ENCODE measurements around the gene AKAP13.

Gene AKAP13

DNA sequence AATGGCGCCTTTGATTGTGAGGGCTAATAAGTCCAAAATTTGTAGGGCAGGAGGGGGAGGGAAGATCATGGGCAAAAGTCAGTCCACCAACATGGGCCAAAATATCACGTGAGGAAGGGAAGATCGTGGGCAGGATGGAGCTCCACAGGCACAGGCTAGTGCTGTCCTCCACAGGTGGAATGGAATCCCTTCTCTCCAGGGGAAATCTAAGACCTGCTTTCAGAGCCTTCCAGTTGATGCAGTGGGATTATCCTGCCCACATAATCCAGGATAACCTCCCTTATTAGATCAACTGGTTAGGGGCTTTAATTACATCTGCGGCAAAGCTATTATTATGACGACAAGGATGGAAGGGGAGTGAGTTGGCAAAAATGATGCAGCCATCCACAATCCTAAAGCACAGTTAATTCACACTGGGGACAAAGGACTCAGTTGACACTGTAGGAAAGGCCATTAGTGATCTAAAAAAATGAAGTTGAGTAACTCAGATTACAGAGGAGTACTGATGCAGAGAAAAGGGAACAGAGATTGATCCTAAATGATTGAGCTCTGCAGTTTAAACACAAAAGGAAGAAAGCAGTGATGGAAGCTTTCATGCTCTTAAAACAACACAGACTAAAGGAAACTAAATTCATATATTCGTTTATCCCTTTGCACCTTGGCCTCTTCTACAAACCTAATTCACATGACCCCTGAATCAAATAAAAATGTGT is 159.8 kb downstream of the AKAP13 start:
- H3K4me3 ChIP-seq (ENCODE audit: control insufficient read depth, low read depth, low read length) = no peak overlapping the region
- TF ChIP-seq, protein P1, sequence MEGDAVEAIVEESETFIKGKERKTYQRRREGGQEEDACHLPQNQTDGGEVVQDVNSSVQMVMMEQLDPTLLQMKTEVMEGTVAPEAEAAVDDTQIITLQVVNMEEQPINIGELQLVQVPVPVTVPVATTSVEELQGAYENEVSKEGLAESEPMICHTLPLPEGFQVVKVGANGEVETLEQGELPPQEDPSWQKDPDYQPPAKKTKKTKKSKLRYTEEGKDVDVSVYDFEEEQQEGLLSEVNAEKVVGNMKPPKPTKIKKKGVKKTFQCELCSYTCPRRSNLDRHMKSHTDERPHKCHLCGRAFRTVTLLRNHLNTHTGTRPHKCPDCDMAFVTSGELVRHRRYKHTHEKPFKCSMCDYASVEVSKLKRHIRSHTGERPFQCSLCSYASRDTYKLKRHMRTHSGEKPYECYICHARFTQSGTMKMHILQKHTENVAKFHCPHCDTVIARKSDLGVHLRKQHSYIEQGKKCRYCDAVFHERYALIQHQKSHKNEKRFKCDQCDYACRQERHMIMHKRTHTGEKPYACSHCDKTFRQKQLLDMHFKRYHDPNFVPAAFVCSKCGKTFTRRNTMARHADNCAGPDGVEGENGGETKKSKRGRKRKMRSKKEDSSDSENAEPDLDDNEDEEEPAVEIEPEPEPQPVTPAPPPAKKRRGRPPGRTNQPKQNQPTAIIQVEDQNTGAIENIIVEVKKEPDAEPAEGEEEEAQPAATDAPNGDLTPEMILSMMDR (IDR thresholded peaks at IDR 0.05; ENCODE audit: control insufficient read depth, insufficient read depth, low read depth, low read length, missing control alignments) = no peak
- DNase-seq (ENCODE audit: low read depth) = no peak

GRCh38 chr15:85541744-85542143 is 161.3 kb downstream of the AKAP13 start:
- H3K4me3 ChIP-seq (ENCODE audit: control insufficient read depth, low read depth, low read length) = no peak overlapping the region
- TF ChIP-seq, protein P1 (IDR thresholded peaks at IDR 0.05; ENCODE audit: control insufficient read depth, insufficient read depth, low read depth, low read length, missing control alignments) = no peak
- no peak for DNase-seq (ENCODE audit: low read depth)

GRCh38 chr15:85542488-85542887 is 162.1 kb downstream of the AKAP13 start:
- H3K4me3 ChIP-seq (ENCODE audit: control insufficient read depth, low read depth, low read length) = no peak overlapping the region
- DNase-seq (ENCODE audit: low read depth) = no peak
- TF ChIP-seq, protein P1 (IDR thresholded peaks at IDR 0.05; ENCODE audit: control insufficient read depth, insufficient read depth, low read depth, low read length, missing control alignments) = no peak

DNA sequence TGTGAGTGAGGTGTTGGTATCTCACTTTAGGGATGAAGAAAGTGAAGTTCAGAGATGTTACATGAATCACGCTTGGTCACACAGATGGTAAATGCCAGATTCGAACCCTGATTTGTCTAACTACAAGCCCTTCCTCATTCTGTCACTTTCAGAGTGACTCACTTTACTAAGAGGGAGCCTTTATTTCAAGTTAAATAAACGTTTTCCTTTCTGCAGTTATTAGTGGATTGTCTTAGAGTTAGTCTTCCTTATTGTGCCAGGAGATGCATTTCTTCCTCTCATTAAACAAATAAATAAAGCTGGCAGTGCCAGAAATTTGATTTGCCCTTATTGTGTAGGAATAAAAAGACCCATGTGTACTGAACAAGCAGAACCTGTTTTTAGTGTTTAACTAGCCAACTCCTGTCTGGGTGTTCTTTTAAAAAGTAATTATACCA is 162.5 kb downstream of the AKAP13 start:
- TF ChIP-seq, protein P1 (IDR thresholded peaks at IDR 0.05; ENCODE audit: control insufficient read depth, insufficient read depth, low read depth, low read length, missing control alignments) = no peak
- no peak for DNase-seq (ENCODE audit: low read depth)
- no peak overlapping the region for H3K4me3 ChIP-seq (ENCODE audit: control insufficient read depth, low read depth, low read length)

DNA sequence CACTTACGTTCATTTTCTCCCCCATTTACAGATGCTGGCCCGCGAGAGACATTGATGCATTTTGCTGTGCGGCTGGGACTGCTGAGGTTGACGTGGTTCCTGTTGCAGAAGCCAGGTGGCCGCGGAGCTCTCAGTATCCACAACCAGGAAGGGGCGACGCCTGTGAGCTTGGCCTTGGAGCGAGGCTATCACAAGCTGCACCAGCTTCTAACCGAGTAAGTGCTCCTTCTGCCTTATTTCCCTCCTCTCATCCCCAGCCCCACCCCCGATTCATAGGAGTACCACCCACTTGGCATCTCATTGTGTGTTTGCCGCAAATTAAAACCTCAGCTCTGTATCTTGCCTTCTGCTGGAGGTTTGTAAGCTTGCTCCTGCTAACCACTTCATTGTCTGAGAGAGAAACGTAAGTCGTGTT is 163.3 kb downstream of the AKAP13 start:
- DNase-seq (ENCODE audit: low read depth) = no peak
- TF ChIP-seq, protein P1 (IDR thresholded peaks at IDR 0.05; ENCODE audit: control insufficient read depth, insufficient read depth, low read depth, low read length, missing control alignments) = no peak
- H3K4me3 ChIP-seq (ENCODE audit: control insufficient read depth, low read depth, low read length) = no peak overlapping the region

DNA sequence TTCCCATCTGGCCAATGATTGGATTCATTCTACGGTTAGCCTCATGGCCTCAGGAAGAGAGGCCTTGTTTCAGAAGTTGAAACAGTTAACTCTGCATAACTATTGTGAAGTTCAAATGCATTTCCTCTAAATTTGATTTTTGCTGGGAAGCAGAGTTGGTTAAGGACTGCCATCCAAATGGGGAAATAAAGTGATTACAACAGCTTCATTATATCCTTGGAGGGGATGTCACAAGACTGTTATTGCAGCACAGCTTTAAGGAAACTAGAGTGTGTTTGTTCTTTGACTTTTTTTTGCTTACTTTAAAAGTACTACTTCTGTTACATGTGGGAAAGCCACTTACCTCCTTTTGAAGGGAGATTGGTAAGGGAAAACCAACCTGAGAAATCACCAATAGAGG is 164.8 kb downstream of the AKAP13 start:
- TF ChIP-seq, protein P1 (IDR thresholded peaks at IDR 0.05; ENCODE audit: control insufficient read depth, insufficient read depth, low read depth, low read length, missing control alignments) = no peak
- no peak for DNase-seq (ENCODE audit: low read depth)
- no peak overlapping the region for H3K4me3 ChIP-seq (ENCODE audit: control insufficient read depth, low read depth, low read length)
